Activated CD4-positive, alpha-beta T cell treated with anti-CD3 and anti-CD28 coated beads for 36 hours (primary cell): Measurements from ENCODE around the gene CCSER2. TPM values are rescaled to one million over a fixed set of nuclear protein-coding genes. Genes with fewer than 3 reads are reported as not detected.

Source experiments
- ATAC-seq: fragments of 200-7000 bp; cut with Tn5 transposase; one replicate; pipeline ENCODE4 v1.10.0; 2021; ENCODE audit warnings: mild to moderate bottlenecking, moderate library complexity
- CTCF ChIA-PET: fragments of 350-600 bp; sonication (Branson Sonifier 250); formaldehyde crosslinking; loops from one replicate; lab custom pipeline; 2021; ENCODE audit warnings: antibody characterized with exemption; lab: Charles Lee
- POLR2A ChIA-PET: fragments of 350-600 bp; sonication (Branson Sonifier 250); formaldehyde crosslinking; loops from one replicate; lab custom pipeline; 2021; ENCODE audit warnings: antibody characterized with exemption, inconsistent platforms; lab: Charles Lee
- DNase-seq: peaks from one replicate; pipeline ENCODE4 v3.0.0-alpha.2; 2020
- H3K27ac Mint-ChIP-seq: one replicate; pipeline ENCODE4 v1.8.0; 2021; ENCODE audit warnings: mixed read lengths
- H3K27me3 Mint-ChIP-seq: one replicate; pipeline ENCODE4 v1.8.0; 2021; ENCODE audit warnings: mixed read lengths
- H3K36me3 Mint-ChIP-seq: one replicate; pipeline ENCODE4 v1.8.0; 2021; ENCODE audit warnings: low read depth, mixed read lengths
- H3K4me1 Mint-ChIP-seq: one replicate; pipeline ENCODE4 v1.8.0; 2021; ENCODE audit warnings: mixed read lengths
- H3K4me3 Mint-ChIP-seq: one replicate; pipeline ENCODE4 v1.8.0; 2021; ENCODE audit warnings: mild to moderate bottlenecking, moderate library complexity, mixed read lengths
- H3K9me3 Mint-ChIP-seq: one replicate; pipeline ENCODE4 v1.8.0; 2021; ENCODE audit warnings: low read depth, mixed read lengths
- intact Hi-C, 2 experiments: fragments of 100-400 bp; cut with DNase I in 1 of 2; cut with micrococcal nuclease in 1 of 2; formaldehyde crosslinking; loops; one replicate each; pipeline versions ENCODE4 v1.14.2 to v1.15.1; 2022 to 2024; cut with DNase I, micrococcal nuclease
- total RNA-seq, 2 experiments: library from RNA; stranded (reverse); gene quantifications; one replicate each; pipeline ENCODE4 v1.2.3, GENCODE V29; 2021

CCSER2 gene
- total RNA-seq, 2 experiments from 2014 or later = 61.2 to 85.2 TPM

DNA sequence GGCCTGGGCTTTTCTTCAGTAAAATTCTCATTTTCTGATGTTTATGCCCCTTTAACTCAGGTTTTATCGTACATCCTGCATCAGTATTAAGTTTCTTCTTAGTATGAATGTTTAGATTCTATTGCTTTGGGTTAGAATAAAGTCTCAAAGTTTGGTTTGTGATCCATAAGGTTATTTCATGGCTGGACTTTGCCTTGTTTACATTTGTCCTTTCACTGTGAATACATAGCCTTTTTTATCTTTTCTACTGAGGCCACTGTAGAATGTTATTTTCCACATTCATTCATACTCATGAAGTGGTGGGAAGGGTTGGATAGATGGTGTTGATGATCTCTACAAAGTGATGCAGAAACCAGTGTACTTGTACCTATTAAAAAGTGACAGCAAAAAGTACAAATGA, 59.8 kb downstream of the CCSER2 start:
- intact Hi-C loops = no loop called here
- Mint-ChIP-seq H3K27ac (no peak overlapping the region), H3K36me3 (peaks cover 39% of the 10 kb centered on the region), H3K9me3 (no peaks in the 10 kb centered on the region), H3K27me3 (no peaks in the 10 kb centered on the region), H3K4me3 (no peak overlapping the region), H3K4me1 (peaks cover 15% of the 10 kb centered on the region)
- CTCF ChIA-PET = no interaction called here
- ATAC-seq (no peak), DNase-seq (no peak)
- POLR2A ChIA-PET = no interaction called here

GRCh38 chr10:84390364-84390763, 62.0 kb downstream of the CCSER2 start:
- no peak overlapping the region for H3K27ac Mint-ChIP-seq
- ChIA-PET CTCF (interaction anchor here (1.0 kb wide), 1 partner anchor 17 kb away, joined by 3 read pairs; no protein-coding TSS in a partner anchor), POLR2A (no interaction called here)
- peaks cover 19% of the 10 kb centered on the region for H3K4me1 Mint-ChIP-seq
- intact Hi-C loops = no loop called here
- H3K27me3 Mint-ChIP-seq = no peaks in the 10 kb centered on the region
- ATAC-seq = no peak
- peaks cover 27% of the 10 kb centered on the region for H3K36me3 Mint-ChIP-seq
- no peak for DNase-seq
- peaks cover 3% of the 10 kb centered on the region for H3K9me3 Mint-ChIP-seq
- H3K4me3 Mint-ChIP-seq = no peak overlapping the region

- H3K27ac Mint-ChIP-seq = no peak overlapping the region
- peaks cover 22% of the 10 kb centered on the region for H3K4me1 Mint-ChIP-seq
- no peak for ATAC-seq
- no peak overlapping the region for H3K4me3 Mint-ChIP-seq
- H3K36me3 Mint-ChIP-seq = peaks cover 29% of the 10 kb centered on the region
- no peaks in the 10 kb centered on the region for H3K27me3 Mint-ChIP-seq
- CTCF ChIA-PET = interaction anchor here (0.6 kb wide), 1 partner anchor 287 kb away, joined by 3 read pairs; no protein-coding TSS in a partner anchor
- H3K9me3 Mint-ChIP-seq = peaks cover 3% of the 10 kb centered on the region
- POLR2A ChIA-PET = no interaction called here
- DNase-seq = no peak
- intact Hi-C loops = no loop called here
Measured at GRCh38 chr10:84391326-84391725, 62.9 kb downstream of the CCSER2 start.

GRCh38 chr10:84392181-84392580, 63.8 kb downstream of the CCSER2 start:
- ChIA-PET CTCF (interaction anchor here (1.2 kb wide), 1 partner anchor 145 kb away, joined by 3 read pairs; no protein-coding TSS in a partner anchor), POLR2A (no interaction called here)
- ATAC-seq = no peak
- intact Hi-C loops = no loop called here
- peaks cover 3% of the 10 kb centered on the region for H3K9me3 Mint-ChIP-seq
- DNase-seq = no peak
- no peak overlapping the region for H3K4me3 Mint-ChIP-seq
- H3K27ac Mint-ChIP-seq = no peak overlapping the region
- no peaks in the 10 kb centered on the region for H3K27me3 Mint-ChIP-seq
- H3K36me3 Mint-ChIP-seq = peaks cover 26% of the 10 kb centered on the region
- H3K4me1 Mint-ChIP-seq = peaks cover 26% of the 10 kb centered on the region

GRCh38 chr10:84395581-84395980, 67.2 kb downstream of the CCSER2 start:
- POLR2A ChIA-PET = no interaction called here
- DNase-seq = no peak
- intact Hi-C loops = no loop called here
- no peak overlapping the region for H3K4me3 Mint-ChIP-seq
- peaks cover 12% of the 10 kb centered on the region for H3K9me3 Mint-ChIP-seq
- peaks cover 32% of the 10 kb centered on the region for H3K36me3 Mint-ChIP-seq
- ATAC-seq = no peak
- no peaks in the 10 kb centered on the region for H3K27me3 Mint-ChIP-seq
- H3K4me1 Mint-ChIP-seq = peaks cover 31% of the 10 kb centered on the region
- no peak overlapping the region for H3K27ac Mint-ChIP-seq
- CTCF ChIA-PET = interaction anchor here (0.6 to 0.9 kb wide), 2 partner anchors 9 to 43 kb away, joined by 3 read pairs; no protein-coding TSS in a partner anchor

- DNase-seq = no peak
- CTCF ChIA-PET = interaction anchor here (0.6 to 1.5 kb wide), 7 partner anchors 9 to 142 kb away, joined by 3 to 4 read pairs (median 3); no protein-coding TSS in a partner anchor
- H3K9me3 Mint-ChIP-seq = peaks cover 12% of the 10 kb centered on the region
Measured at GRCh38 chr10:84397735-84398144, 69.4 kb downstream of the CCSER2 start.

GRCh38 chr10:84398696-84399095, 70.3 kb downstream of the CCSER2 start:
- no peaks in the 10 kb centered on the region for H3K27me3 Mint-ChIP-seq
- peaks cover 12% of the 10 kb centered on the region for H3K9me3 Mint-ChIP-seq
- H3K36me3 Mint-ChIP-seq = peaks cover 43% of the 10 kb centered on the region
- DNase-seq = no peak
- no peak overlapping the region for H3K4me3 Mint-ChIP-seq
- ATAC-seq = no peak
- POLR2A ChIA-PET = no interaction called here
- intact Hi-C loops = no loop called here
- no peak overlapping the region for H3K27ac Mint-ChIP-seq
- CTCF ChIA-PET = interaction anchor here (0.6 to 1.5 kb wide), 6 partner anchors 8 to 139 kb away, joined by 3 to 7 read pairs (median 4); no protein-coding TSS in a partner anchor
- H3K4me1 Mint-ChIP-seq = peaks cover 35% of the 10 kb centered on the region

More at GRCh38 chr10:84397735-84398144, 69.4 kb downstream of the CCSER2 start:
- POLR2A ChIA-PET = no interaction called here
- peaks cover 30% of the 10 kb centered on the region for H3K4me1 Mint-ChIP-seq
- no peak for ATAC-seq
- H3K27ac Mint-ChIP-seq = no peak overlapping the region
- H3K36me3 Mint-ChIP-seq = peaks cover 41% of the 10 kb centered on the region
- no peaks in the 10 kb centered on the region for H3K27me3 Mint-ChIP-seq
- intact Hi-C loops = no loop called here
- H3K4me3 Mint-ChIP-seq = no peak overlapping the region

- intact Hi-C loops = no loop called here
- Mint-ChIP-seq H3K27me3 (no peaks in the 10 kb centered on the region), H3K4me3 (no peak overlapping the region), H3K4me1 (peaks cover 48% of the 10 kb centered on the region), H3K36me3 (peaks cover 42% of the 10 kb centered on the region), H3K27ac (no peak overlapping the region), H3K9me3 (peaks cover 9% of the 10 kb centered on the region)
- POLR2A ChIA-PET = no interaction called here
- DNase-seq = no peak
- CTCF ChIA-PET = no interaction called here
- no peak for ATAC-seq
Measured at GRCh38 chr10:84401854-84402611, 73.6 kb downstream of the CCSER2 start.

DNA sequence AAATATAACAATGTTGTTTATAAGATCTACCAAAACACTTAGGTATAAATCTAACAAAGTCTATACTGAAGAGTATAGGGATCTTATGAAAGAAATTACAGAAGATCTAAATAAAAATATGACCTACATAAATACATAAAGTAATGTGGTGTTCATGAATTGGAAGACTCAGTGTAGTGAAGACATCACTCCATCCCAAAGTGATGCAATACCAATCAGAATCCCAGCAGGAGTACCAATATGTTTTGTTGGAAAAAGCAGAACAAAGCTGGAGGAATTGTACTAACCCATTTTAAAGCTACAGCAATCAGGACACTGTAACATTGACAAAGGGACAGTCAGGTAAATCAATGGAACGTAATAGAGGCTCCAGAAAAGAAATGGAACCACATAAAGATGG, 76.4 kb downstream of the CCSER2 start:
- H3K4me3 Mint-ChIP-seq = no peak overlapping the region
- ATAC-seq = no peak
- intact Hi-C loops = no loop called here
- H3K27me3 Mint-ChIP-seq = no peaks in the 10 kb centered on the region
- peaks cover 45% of the 10 kb centered on the region for H3K4me1 Mint-ChIP-seq
- H3K9me3 Mint-ChIP-seq = peaks cover 7% of the 10 kb centered on the region
- no peak for DNase-seq
- peaks cover 41% of the 10 kb centered on the region for H3K36me3 Mint-ChIP-seq
- H3K27ac Mint-ChIP-seq = no peak overlapping the region
- CTCF ChIA-PET = no interaction called here
- POLR2A ChIA-PET = no interaction called here

DNA sequence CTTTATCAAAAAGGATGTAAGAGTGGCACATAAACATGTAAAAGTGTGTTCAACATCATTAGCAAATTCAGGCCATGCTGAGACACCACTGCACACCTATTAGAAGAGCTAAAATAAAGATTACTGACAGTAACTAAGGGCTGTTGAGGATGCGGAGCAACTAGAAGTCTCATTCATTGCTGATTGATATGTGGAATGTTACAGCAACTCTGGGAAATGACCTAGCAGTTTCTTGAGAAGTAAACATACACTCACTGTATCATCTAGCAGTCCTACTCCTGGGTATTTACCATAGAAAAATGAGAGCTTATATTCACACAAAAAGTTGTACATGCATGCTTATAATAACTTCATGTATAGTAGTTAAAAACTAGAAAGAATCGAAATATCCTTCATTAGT, 77.3 kb downstream of the CCSER2 start:
- ChIA-PET CTCF (interaction anchor here (1.1 kb wide), 1 partner anchor 13 kb away, joined by 3 read pairs; no protein-coding TSS in a partner anchor), POLR2A (no interaction called here)
- H3K9me3 Mint-ChIP-seq = peaks cover 10% of the 10 kb centered on the region
- DNase-seq (no peak), ATAC-seq (peak; percentile 58)
- H3K27me3 Mint-ChIP-seq = no peaks in the 10 kb centered on the region
- intact Hi-C loops = no loop called here
- H3K4me3 Mint-ChIP-seq = no peak overlapping the region
- no peak overlapping the region for H3K27ac Mint-ChIP-seq
- peaks cover 45% of the 10 kb centered on the region for H3K4me1 Mint-ChIP-seq
- H3K36me3 Mint-ChIP-seq = peaks cover 41% of the 10 kb centered on the region

DNA sequence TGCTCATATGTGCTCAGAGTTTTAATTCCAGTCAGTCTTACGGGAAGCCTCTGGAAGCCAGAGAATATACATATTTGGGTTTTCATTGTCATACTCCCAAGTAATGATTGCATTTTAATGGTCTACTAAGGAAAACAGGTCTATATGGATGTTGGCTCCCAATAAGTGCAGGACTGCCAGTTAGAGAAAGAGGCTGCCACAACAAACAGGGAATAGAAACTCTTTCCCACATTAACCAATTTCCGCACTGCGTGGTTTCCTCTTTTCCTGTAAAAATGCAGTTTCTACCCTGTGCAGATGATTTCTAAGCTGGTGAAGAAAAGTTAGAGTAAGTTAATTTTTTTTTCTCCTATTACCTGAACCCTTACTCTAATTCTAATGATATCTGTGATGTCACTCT, 78.2 kb downstream of the CCSER2 start:
- Mint-ChIP-seq H3K4me1 (peaks cover 40% of the 10 kb centered on the region), H3K36me3 (peaks cover 42% of the 10 kb centered on the region), H3K4me3 (no peak overlapping the region), H3K9me3 (peaks cover 16% of the 10 kb centered on the region), H3K27me3 (no peaks in the 10 kb centered on the region), H3K27ac (peak overlapping the region; percentile 37)
- POLR2A ChIA-PET = no interaction called here
- no peak for DNase-seq
- ATAC-seq = no peak
- CTCF ChIA-PET = interaction anchor here (0.9 to 1.2 kb wide), 3 partner anchors 8 to 14 kb away, joined by 3 to 4 read pairs (median 3); no protein-coding TSS in a partner anchor
- intact Hi-C loops = no loop called here
